Kidney (tissue), 14 donors: ENCODE data around the gene WAPL. TPM values are rescaled to one million over a fixed set of nuclear protein-coding genes. Genes with fewer than 3 reads are reported as not detected.
"Not testable (repeated sequence)": the region's sequence is repeated elsewhere in the genome, so short reads cannot be mapped to it uniquely, and the experiment has no call there.

ENCODE experiments used
- DNase-seq, 5 donors: peaks; one replicate each; pipeline ENCODE4 v3.0.0-alpha.2; 2013 to 2020
- FAIRE-seq: peaks from 2 replicates; lab custom pipeline; 2012; peaks lifted over from hg19 to GRCh38; lab: Jason Lieb, UNC
- H3K27ac ChIP-seq, 2 donors: one replicate each; pipeline ENCODE4 v1.7.0; 2013; ENCODE audit warnings: low read depth in 2 of 2, low read length in 2 of 2, inconsistent platforms in 1 of 2
- H3K27me3 ChIP-seq: one replicate; pipeline ENCODE4 v1.7.1; 2013; ENCODE audit warnings: low read length, inconsistent platforms; ENCODE audit not compliant: control insufficient read depth, insufficient read depth
- H3K36me3 ChIP-seq, 3 donors: one replicate each; pipeline versions ENCODE4 v1.7.0 to v1.7.1; 2013; ENCODE audit warnings: low read length in 3 of 3, control low read depth in 1 of 3, inconsistent platforms in 1 of 3; ENCODE audit not compliant: insufficient read depth in 3 of 3, control insufficient read depth in 2 of 3
- H3K4me1 ChIP-seq, 3 donors: one replicate each; pipeline versions ENCODE4 v1.7.0 to v1.7.1; 2013; ENCODE audit warnings: low read length in 3 of 3, inconsistent platforms in 1 of 3, low read depth in 1 of 3; ENCODE audit not compliant: control insufficient read depth in 2 of 3, insufficient read depth in 2 of 3
- H3K4me3 ChIP-seq, 3 donors: one replicate each; pipeline versions ENCODE4 v1.7.0 to v1.8.1; 2013; ENCODE audit warnings: low read length in 3 of 3, control low read depth in 1 of 3, inconsistent platforms in 1 of 3
- H3K9ac ChIP-seq, 3 donors: one replicate each; pipeline versions ENCODE4 v1.7.0 to v1.7.1; 2013; ENCODE audit warnings: low read length in 3 of 3, control low read depth in 1 of 3, inconsistent platforms in 1 of 3
- H3K9me3 ChIP-seq, 3 donors: one replicate each; pipeline versions ENCODE4 v1.7.0 to v1.7.1; 2013; ENCODE audit warnings: low read length in 3 of 3, control low read depth in 1 of 3, inconsistent platforms in 1 of 3; ENCODE audit not compliant: control insufficient read depth in 2 of 3, insufficient read depth in 1 of 3
- intact Hi-C: fragments of 100-400 bp; cut with DNase I; formaldehyde crosslinking; loops from one replicate; pipeline ENCODE4 v1.11.1; 2022
- polyA plus RNA-seq: library from polyadenylated mRNA; stranded (reverse); fragments of 350-450 nt; fragmentation: Illumina TruSeq; extraction: RNeasy Lipid Tissue Mini Kit (QIAGEN cat#74804); gene quantifications from one replicate; pipeline ENCODE4 v1.2.3, GENCODE V29; 2014; ENCODE audit warnings: low read depth, low replicate concordance; ENCODE audit not compliant: insufficient read depth
- total RNA-seq: library from RNA; stranded (reverse); fragmentation: NEBNext Ultra II Directional; extraction: Animal tissue kit (Norgen Biotek cat#: 25700); gene quantifications from one replicate; pipeline ENCODE4 v1.2.1, GENCODE V29; 2021
- TF ChIP-seq, protein P1 (sequence below): IDR thresholded peaks from 3 replicates; pipeline ENCODE4 v1.5.1; 2012; ENCODE audit warnings: mild to moderate bottlenecking, moderate library complexity, borderline replicate concordance; ENCODE audit not compliant: insufficient read depth; ENCODE audit errors: extremely low read depth
- donor health status: control.
- donor health status: control.
- donor health status: control.
- donor health status: control.
- donor health status: control.
- donor health status: DM: yes; HTN: yes; CAD: no.
- donor health status: Normal renal cell carcinoma (clear cell type).

Gene WAPL
- total and polyA plus RNA-seq, 2 donors from 2014 or later: 17.6 to 34.7 TPM

- intact Hi-C loops: no loop called here
- no peak for FAIRE-seq
Measured at GRCh38 chr10:86533328-86533727, 11.7 kb upstream of the WAPL start.

GRCh38 chr10:86528736-86529135 is 7.1 kb upstream of the WAPL start:
- H3K4me1 ChIP-seq, H3K9ac ChIP-seq, H3K36me3 ChIP-seq, FAIRE-seq, H3K27me3 ChIP-seq, intact Hi-C loops, DNase-seq, H3K4me3 ChIP-seq, H3K27ac ChIP-seq, H3K9me3 ChIP-seq: not testable (repeated sequence)

More at GRCh38 chr10:86533328-86533727, 11.7 kb upstream of the WAPL start:
- Histone ChIP-seq H3K4me3 (no peak overlapping the region), H3K36me3 (no peaks in the 10 kb centered on the region), H3K4me1 (peaks cover 0 to 6% (median 6%) of the 10 kb centered on the region in 3 donors), H3K9me3 (no peaks in the 10 kb centered on the region), H3K9ac (no peak overlapping the region), H3K27me3 (no peaks in the 10 kb centered on the region), H3K27ac (no peak overlapping the region)
- TF ChIP-seq, protein P1, sequence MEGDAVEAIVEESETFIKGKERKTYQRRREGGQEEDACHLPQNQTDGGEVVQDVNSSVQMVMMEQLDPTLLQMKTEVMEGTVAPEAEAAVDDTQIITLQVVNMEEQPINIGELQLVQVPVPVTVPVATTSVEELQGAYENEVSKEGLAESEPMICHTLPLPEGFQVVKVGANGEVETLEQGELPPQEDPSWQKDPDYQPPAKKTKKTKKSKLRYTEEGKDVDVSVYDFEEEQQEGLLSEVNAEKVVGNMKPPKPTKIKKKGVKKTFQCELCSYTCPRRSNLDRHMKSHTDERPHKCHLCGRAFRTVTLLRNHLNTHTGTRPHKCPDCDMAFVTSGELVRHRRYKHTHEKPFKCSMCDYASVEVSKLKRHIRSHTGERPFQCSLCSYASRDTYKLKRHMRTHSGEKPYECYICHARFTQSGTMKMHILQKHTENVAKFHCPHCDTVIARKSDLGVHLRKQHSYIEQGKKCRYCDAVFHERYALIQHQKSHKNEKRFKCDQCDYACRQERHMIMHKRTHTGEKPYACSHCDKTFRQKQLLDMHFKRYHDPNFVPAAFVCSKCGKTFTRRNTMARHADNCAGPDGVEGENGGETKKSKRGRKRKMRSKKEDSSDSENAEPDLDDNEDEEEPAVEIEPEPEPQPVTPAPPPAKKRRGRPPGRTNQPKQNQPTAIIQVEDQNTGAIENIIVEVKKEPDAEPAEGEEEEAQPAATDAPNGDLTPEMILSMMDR: no peak
- DNase-seq: no peak

GRCh38 chr10:86526606-86527005 is 5.0 kb upstream of the WAPL start:
- peaks cover 0 to 6% (median 5%) of the 10 kb centered on the region in 3 donors for H3K4me1 ChIP-seq
- DNase-seq (no peak), FAIRE-seq (no peak)
- TF ChIP-seq, protein P1: no peak
- H3K9ac ChIP-seq: no peak overlapping the region
- H3K27ac ChIP-seq: no peak overlapping the region
- intact Hi-C loops: no loop called here
- no peak overlapping the region for H3K4me3 ChIP-seq
- no peaks in the 10 kb centered on the region for H3K9me3 ChIP-seq
- H3K27me3 ChIP-seq: no peaks in the 10 kb centered on the region
- H3K36me3 ChIP-seq: no peaks in the 10 kb centered on the region

GRCh38 chr10:86525713-86526112 is 4.1 kb upstream of the WAPL start:
- H3K27ac ChIP-seq, H3K4me3 ChIP-seq, H3K27me3 ChIP-seq, FAIRE-seq, H3K9me3 ChIP-seq, H3K9ac ChIP-seq, DNase-seq, H3K36me3 ChIP-seq, H3K4me1 ChIP-seq, intact Hi-C loops: not testable (repeated sequence)
